ENCODE measurements around the gene KNTC1.
"Not testable (repeated sequence)": the region's sequence is repeated elsewhere in the genome, so short reads cannot be mapped to it uniquely, and the experiment has no call there.

Gene KNTC1

DNA sequence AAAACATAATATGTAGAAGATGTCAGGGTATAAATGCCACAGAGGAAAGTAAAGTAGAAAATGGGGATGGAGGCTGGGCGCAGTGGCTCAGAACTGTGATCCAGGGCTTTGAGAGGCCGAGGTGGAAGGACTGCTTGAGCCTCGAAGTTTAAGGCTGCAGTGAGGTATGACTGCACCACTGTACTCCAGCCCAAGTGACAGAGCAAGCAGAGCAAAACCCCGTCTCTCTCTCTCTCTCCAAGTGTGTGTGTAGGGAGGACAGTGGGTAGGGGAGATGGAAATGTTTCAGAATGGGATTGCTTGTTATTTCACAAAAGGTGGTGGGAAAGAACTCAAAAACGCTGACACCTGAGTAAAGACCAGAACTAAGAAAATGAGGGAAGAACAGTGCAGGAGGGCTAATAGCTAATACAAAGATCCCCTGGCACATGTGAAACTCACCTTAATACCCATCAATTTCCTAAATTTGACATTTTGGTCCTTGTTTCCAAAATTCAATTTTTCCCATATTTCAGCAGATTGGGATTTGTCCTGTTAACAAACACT, 20.6 kb upstream of the KNTC1 start:
- no peak for DNase-seq

GRCh38 chr12:122508163-122508562, 18.9 kb upstream of the KNTC1 start:
- DNase-seq, result no peak

GRCh38 chr12:122513028-122513427, 14.0 kb upstream of the KNTC1 start:
- DNase-seq, result not testable (repeated sequence)

DNA sequence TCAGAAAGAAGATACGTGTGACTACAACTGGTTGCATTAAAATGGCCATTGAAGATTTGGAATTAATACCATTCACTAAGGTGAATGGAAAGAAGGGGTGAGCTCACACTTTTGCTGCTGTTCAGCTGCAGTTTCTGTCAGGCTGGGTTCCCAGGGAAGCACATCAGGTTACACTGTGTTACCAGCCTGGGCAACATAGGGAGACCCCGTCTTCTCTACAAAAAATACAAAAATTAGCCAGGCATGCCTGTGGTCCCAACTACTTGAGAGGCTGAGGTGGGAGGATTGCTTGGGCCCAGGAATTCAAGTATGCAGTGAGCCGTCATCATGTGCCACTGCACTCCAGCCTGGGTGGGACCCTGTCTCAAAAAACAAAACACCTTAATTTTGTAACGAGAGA, 13.4 kb upstream of the KNTC1 start:
- DNase-seq, result no peak

DNA sequence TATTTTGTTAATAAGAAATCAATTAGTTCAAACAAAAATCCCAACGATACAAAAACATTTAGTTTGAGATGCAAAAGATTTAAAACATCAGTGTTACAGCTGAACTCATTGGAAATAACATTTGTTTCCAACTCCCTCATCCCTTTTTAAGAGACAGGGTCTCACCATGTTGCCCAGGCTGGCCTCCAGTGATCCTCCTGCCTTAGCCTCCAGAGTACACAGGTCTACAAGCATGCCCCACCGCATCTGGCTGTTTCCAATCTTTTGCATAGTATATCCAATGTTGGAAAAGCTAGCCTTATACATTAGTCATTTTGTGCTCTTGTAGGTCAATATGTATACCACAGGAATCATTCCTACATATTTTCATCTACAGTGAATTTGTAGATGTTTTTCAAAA, 11.8 kb upstream of the KNTC1 start:
- no peak for DNase-seq

- DNase-seq, result no peak
Measured at GRCh38 chr12:122516544-122517361, 10.3 kb upstream of the KNTC1 start.

- no peak for DNase-seq
Measured at GRCh38 chr12:122517877-122518276, 9.2 kb upstream of the KNTC1 start.

DNA sequence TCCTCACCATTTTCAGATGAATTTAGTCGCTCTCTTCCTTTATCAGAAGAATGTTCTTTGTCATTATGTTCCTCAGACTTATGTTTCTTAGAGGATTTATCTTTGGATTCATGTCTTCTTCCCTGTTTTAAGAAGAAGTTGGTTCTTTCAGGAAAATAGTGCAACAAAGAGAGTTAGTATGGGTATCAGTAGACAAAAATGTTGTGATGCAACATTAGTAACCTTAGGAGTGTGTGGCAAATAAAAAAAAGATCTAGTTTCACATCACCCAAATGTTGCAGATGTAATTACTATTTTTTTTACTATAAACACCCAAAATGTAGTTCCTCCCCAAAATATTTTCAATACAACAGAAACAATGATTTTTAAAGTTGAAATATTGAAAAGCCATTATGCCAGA, 8.1 kb upstream of the KNTC1 start:
- DNase-seq, result no peak

GRCh38 chr12:122519418-122519817, 7.6 kb upstream of the KNTC1 start:
- no peak for DNase-seq

DNA sequence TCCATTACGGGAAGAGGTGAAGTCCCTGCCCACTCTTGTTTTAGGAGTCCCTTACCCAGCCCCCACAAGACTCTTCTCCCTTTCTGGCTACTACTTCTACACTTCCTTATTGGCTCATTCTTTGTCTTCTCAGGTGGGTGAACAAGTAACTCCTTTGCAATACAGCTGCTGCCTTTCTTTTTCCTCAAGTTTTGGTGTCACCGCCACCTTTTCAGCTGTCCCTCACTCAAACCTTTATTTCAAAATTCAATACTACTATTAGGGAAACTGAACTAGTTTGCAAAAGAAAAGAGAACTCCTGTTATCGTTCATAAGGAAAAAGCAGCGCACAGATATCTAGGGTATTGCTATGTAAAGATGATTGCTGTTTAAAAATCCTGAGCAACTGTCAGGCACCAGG, 6.4 kb upstream of the KNTC1 start:
- no peak for DNase-seq

DNA sequence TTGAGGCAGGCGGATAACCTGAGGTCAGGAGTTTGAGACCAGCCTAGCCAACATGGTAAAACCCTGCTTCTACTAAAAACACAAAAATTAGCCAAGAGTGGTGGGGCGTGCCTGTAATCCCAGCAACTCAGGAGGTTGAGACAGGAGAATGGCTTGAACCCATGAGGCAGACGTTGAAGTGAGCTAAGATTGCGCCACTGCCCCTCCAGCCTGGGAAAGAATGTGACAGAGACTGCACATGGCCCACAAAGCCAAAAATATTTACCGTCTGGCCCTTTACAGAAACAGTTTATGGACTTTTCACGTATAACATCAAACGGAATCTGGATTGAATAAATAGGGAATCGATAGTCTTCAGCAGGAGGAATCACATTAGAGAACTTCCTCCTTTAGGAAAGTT, 3.8 kb upstream of the KNTC1 start:
- no peak for DNase-seq

- no peak for DNase-seq
Measured at GRCh38 chr12:122523846-122524718, 3.0 kb upstream of the KNTC1 start.

GRCh38 chr12:122527478-122527944, 462 bp downstream of the KNTC1 start:
- peak; percentile 30 for DNase-seq

DNA sequence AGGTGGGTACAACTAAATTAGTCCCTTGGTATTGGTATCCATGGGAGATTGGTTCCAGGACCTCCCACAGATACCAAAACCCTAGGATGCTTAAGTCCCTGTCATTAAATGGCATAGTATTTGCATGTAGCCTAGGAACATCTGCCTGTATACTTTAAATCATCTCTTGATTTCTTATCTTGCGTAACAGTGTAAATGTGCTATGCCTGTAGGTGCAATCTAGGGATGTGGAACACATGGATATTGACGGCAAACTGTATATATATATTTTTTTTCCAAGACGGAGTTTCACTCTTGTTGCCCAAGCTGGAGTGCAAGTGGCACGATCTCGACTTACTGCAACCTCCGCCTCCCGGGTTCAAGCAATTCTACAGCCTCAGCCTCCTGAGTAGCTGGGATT, 1.5 kb downstream of the KNTC1 start:
- DNase-seq, result no peak

GRCh38 chr12:122528992-122529391, 1.9 kb downstream of the KNTC1 start:
- DNase-seq, result no peak

- DNase-seq, result no peak
Measured at GRCh38 chr12:122533856-122534255, 6.8 kb downstream of the KNTC1 start.

DNA sequence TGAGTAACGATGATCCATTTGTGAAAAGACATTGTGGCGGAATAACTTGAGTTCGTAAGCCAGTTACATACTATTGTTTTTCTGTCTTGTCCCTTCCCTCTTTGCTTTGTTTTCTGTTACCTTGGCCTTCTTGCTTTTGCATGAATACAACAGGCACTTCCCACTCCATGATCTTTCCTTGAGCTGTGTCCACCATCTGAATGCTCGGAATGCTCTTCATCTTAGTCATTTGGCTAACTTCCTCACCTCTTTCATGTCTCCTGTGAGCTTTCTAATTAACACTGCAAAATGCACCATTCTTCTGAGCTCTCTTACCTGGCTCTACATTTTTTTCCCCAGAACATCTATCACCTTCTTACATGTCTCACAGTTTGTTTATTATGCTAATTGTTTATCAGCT, 10.0 kb downstream of the KNTC1 start:
- no peak for DNase-seq

- no peak for DNase-seq
Measured at GRCh38 chr12:122538496-122538895, 11.4 kb downstream of the KNTC1 start.

DNA sequence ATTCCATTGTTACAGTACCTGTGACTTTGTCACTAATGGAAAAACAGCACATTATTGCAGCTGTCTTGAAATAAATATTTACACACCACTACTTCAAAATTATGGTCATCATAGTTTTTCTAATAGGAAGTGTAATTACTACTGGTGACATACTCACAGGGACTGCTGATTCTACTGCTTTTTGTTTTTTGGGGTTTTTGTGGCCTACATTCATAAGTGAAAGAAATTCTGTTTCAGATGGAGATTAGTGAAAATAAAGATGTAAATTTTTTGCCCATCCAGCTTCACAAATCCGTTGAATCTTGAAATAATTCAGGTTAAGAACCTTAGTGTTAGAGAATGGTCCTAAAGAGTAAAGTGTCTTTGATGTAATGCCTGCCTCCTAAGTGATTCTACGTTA, 17.5 kb downstream of the KNTC1 start:
- no peak for DNase-seq

GRCh38 chr12:122545855-122546254, 18.8 kb downstream of the KNTC1 start:
- no peak for DNase-seq

GRCh38 chr12:122547330-122547729, 20.3 kb downstream of the KNTC1 start:
- no peak for DNase-seq

DNA sequence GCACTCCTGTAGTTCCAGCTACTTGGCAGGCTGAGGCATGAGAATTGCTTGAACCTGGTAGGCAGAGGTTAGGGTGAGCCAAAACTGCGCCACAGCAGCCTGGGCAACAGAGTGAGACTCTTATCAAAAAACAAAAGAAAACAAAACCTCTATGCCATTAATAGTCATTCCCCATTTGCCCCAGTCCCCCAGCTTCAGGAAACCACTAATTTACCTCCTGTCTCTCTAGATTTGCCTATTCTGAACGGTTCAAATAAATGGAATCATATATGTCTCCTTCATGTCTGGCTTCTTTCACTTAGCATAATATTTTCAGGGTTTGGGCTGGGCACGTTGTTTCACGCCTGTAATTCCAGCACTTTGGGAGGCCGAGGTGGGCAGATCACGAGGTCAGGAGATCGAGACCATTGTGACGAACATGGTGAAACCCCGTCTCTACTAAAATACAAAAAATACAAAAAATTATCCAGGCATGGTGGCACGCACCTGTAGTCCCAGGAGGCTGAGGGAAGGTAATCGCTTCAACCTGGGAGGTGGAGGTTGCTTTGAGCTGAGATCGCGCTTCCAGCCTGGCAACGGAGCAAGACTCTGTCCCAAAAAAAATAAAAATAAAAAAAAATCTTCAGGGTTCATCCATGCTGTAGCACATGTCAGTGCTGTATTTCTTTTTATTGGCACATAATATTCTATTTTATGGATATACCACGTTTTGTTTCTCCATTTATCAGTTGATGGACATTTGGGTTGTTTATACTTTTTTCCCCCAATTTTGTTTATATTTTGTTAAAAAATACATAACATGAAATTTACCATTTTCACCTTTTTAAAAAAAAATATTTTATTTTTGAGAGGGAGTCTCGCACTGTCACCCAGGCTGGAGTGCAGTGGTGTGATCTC, 31.9 kb downstream of the KNTC1 start:
- DNase-seq, result no peak

DNA sequence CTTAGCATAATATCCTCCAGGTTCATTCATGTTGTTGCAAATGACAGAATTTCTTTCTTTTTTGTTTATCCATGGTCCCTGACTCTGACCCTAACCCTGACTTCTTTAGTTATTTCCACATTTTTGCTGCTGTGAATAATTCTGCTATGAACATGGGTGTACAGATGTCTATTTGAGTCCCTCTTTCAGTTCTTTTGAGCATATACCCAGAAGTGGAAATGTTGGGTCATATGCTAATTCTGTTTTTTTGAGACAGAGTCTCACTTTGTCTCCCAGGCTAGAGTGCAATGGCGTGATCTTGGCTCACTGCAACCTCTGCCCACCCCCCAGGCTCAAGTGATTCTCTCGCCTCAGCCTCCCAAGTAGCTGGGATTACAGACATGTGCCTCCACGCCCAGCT, 33.1 kb downstream of the KNTC1 start:
- no peak for DNase-seq
